HEK293 (cell line): ENCODE data around the gene SWI5.

Experiments
- ATF2 ChIP-seq: fragments of 450-650 bp; formaldehyde crosslinking; IDR thresholded peaks from 2 replicates; pipeline ENCODE4 v1.5.1; 2016; ENCODE audit warnings: missing biosample characterization, missing genetic modification characterization, low read depth
- CTCF ChIP-seq: fragments of 450-650 bp; formaldehyde crosslinking; IDR thresholded peaks from 2 replicates; pipeline ENCODE4 v1.5.1; 2016; ENCODE audit warnings: missing biosample characterization, missing genetic modification characterization
- HOXC10 ChIP-seq: sonication (generic); formaldehyde crosslinking; IDR thresholded peaks from 2 replicates; pipeline ENCODE4 v1.8.1; 2023; ENCODE audit warnings: mild to moderate bottlenecking, missing genetic modification reagents
- REST ChIP-seq: fragments of 450-650 bp; formaldehyde crosslinking; IDR thresholded peaks from 2 replicates; pipeline ENCODE4 v1.5.1; 2016; ENCODE audit warnings: missing biosample characterization, missing genetic modification characterization
- SP2 ChIP-seq: fragments of 450-650 bp; formaldehyde crosslinking; IDR thresholded peaks from 2 replicates; pipeline ENCODE4 v1.5.1; 2016; ENCODE audit warnings: missing biosample characterization, missing genetic modification characterization
- ZNF280D ChIP-seq: fragments of 450-650 bp; formaldehyde crosslinking; IDR thresholded peaks from 2 replicates; pipeline ENCODE4 v1.5.1; 2016; ENCODE audit warnings: missing biosample characterization, missing genetic modification characterization
- ZNF391 ChIP-seq: fragments of 450-650 bp; formaldehyde crosslinking; IDR thresholded peaks from 2 replicates; pipeline ENCODE4 v1.5.1; 2016; ENCODE audit warnings: low read depth, missing biosample characterization, missing genetic modification characterization, borderline replicate concordance
- ZNF501 ChIP-seq: fragments of 450-650 bp; formaldehyde crosslinking; IDR thresholded peaks from 2 replicates; pipeline ENCODE4 v1.5.1; 2016; ENCODE audit warnings: missing biosample characterization, missing genetic modification characterization

GRCh38 chr9:128335914-128336313, 59.8 kb downstream of the SWI5 start:
- no peak for TF ChIP-seq CTCF
- TF ChIP-seq HOXC10 (CRISPR knock-in tag), result no peak
- no peak for TF ChIP-seq REST (tag by site-specific recombination)
- no peak for TF ChIP-seq ATF2 (tag by site-specific recombination)
- TF ChIP-seq ZNF501 (tag by site-specific recombination), result no peak
- TF ChIP-seq SP2 (tag by site-specific recombination), result no peak
- TF ChIP-seq ZNF280D (tag by site-specific recombination), result no peak
- no peak for TF ChIP-seq ZNF391 (tag by site-specific recombination)
